Endothelial cell of umbilical vein (primary cell): ENCODE results near the gene LARGE1. TPM values are rescaled to one million over a fixed set of nuclear protein-coding genes. Genes with fewer than 3 reads are reported as not detected.

Experiments
- BruUV-seq: library from RNA; stranded (reverse); fragments of 400-500 nt; replicated peaks from 2 replicates; lab custom pipeline; 2021; lab: Mats Ljungman, UMichigan
- CTCF ChIA-PET: fragments of 300-600, 350-600 bp; sonication (Branson Sonifier 250); formaldehyde crosslinking; loops from one replicate; lab custom pipeline; 2021; ENCODE audit warnings: antibody characterized with exemption, inconsistent platforms; lab: Charles Lee
- POLR2A ChIA-PET: fragments of 300-600, 350-600 bp; sonication (Branson Sonifier 250); formaldehyde crosslinking; loops from one replicate; lab custom pipeline; 2021; ENCODE audit warnings: antibody characterized with exemption, inconsistent platforms; lab: Charles Lee
- DNase-seq: peaks from one replicate; pipeline ENCODE4 v3.0.0-alpha.2; 2011; ENCODE audit warnings: low read depth, low spot score
- FAIRE-seq: peaks from 2 replicates; lab custom pipeline; 2011; peaks lifted over from hg19 to GRCh38; lab: Jason Lieb, UNC
- H2AFZ ChIP-seq: 2 replicates; pipeline ENCODE4 v1.6.0; 2012; ENCODE audit warnings: low read depth, low read length, control low read depth, inconsistent platforms
- H3K27ac ChIP-seq: 2 replicates; pipeline ENCODE4 v1.5.1; 2011; ENCODE audit warnings: low read depth, mild to moderate bottlenecking, control low read depth, low read length, moderate library complexity; ENCODE audit not compliant: insufficient read depth
- H3K27me3 ChIP-seq, 2 experiments: 2 replicates each; pipeline versions ENCODE4 v1.6.0 to v1.6.1; 2011; ENCODE audit warnings: low read length in 2 of 2, mixed read lengths in 1 of 2; ENCODE audit not compliant: control insufficient read depth in 2 of 2, insufficient read depth in 2 of 2
- H3K36me3 ChIP-seq, 2 experiments: 2 replicates in 1 of 2; 3 replicates in 1 of 2; pipeline ENCODE4 v1.5.1; 2011; ENCODE audit warnings: low read length in 2 of 2, mild to moderate bottlenecking in 1 of 2, moderate library complexity in 1 of 2; ENCODE audit not compliant: control insufficient read depth in 2 of 2, insufficient read depth in 2 of 2; ENCODE audit errors: extremely low read depth in 1 of 2
- H3K4me1 ChIP-seq: 3 replicates; pipeline ENCODE4 v1.5.1; 2011; ENCODE audit warnings: mild to moderate bottlenecking, low read length; ENCODE audit not compliant: control insufficient read depth, insufficient read depth; ENCODE audit errors: extremely low read depth
- H3K4me2 ChIP-seq: 2 replicates; pipeline ENCODE4 v1.6.1; 2011; ENCODE audit warnings: low read length, control low read depth, mixed read lengths; ENCODE audit not compliant: insufficient read depth
- H3K4me3 ChIP-seq, 3 experiments: fragments of 200-600 bp in 1 of 3; sonication (generic), shearing (Covaris generic) in 1 of 3; replicated peaks in 1 of 3; 2 replicates each; pipeline ENCODE4 v1.5.1; 2011 to 2016; ENCODE audit warnings: control low read depth in 3 of 3, low read length in 3 of 3, mild to moderate bottlenecking in 2 of 3, inconsistent platforms in 1 of 3, low read depth in 1 of 3, moderate library complexity in 1 of 3; ENCODE audit not compliant: insufficient read depth in 1 of 3
- H3K79me2 ChIP-seq: 2 replicates; pipeline ENCODE4 v1.6.0; 2012; ENCODE audit warnings: low read length, inconsistent platforms; ENCODE audit not compliant: control insufficient read depth, insufficient read depth
- H3K9ac ChIP-seq: replicated peaks from 2 replicates; pipeline ENCODE3; 2011; ENCODE audit warnings: low read length, control low read depth; ENCODE audit not compliant: insufficient read depth; ENCODE audit errors: extremely low read depth
- H3K9me1 ChIP-seq: replicated peaks from 3 replicates; pipeline ENCODE4 v1.6.0; 2011; ENCODE audit warnings: mild to moderate bottlenecking, low read length; ENCODE audit not compliant: control insufficient read depth, insufficient read depth; ENCODE audit errors: extremely low read depth
- H3K9me3 ChIP-seq: replicated peaks from 2 replicates; pipeline ENCODE4 v1.5.1; 2012; ENCODE audit warnings: low read length, inconsistent platforms; ENCODE audit not compliant: control insufficient read depth, insufficient read depth
- H4K20me1 ChIP-seq: replicated peaks from 2 replicates; pipeline ENCODE3; 2011; ENCODE audit warnings: mild to moderate bottlenecking, low read length; ENCODE audit not compliant: control insufficient read depth, insufficient read depth; ENCODE audit errors: extremely low read depth
- CTCF ChIP-seq, 2 donors: IDR thresholded peaks; 1 replicate in 1 of 2; 2 replicates in 1 of 2; pipeline ENCODE4 v1.5.1; 2011; ENCODE audit warnings: low read length in 2 of 2, mild to moderate bottlenecking in 2 of 2, moderate library complexity in 2 of 2, control low read depth in 1 of 2, inconsistent platforms in 1 of 2, low read depth in 1 of 2; ENCODE audit not compliant: insufficient read depth in 1 of 2; ENCODE audit errors: extremely low read depth in 1 of 2
- EZH2 ChIP-seq: IDR thresholded peaks from 2 replicates; pipeline ENCODE4 v1.6.1; 2012; ENCODE audit warnings: borderline replicate concordance, low read depth, mild to moderate bottlenecking, moderate library complexity, low read length, inconsistent platforms; ENCODE audit not compliant: severe bottlenecking
- FOS ChIP-seq: IDR thresholded peaks from 2 replicates; pipeline ENCODE4 v1.6.1; 2011; ENCODE audit warnings: mild to moderate bottlenecking, low read length, moderate library complexity, borderline replicate concordance; ENCODE audit not compliant: insufficient read depth
- GATA2 ChIP-seq: IDR thresholded peaks from 2 replicates; pipeline ENCODE4 v1.7.0; 2011; ENCODE audit warnings: low read depth, mild to moderate bottlenecking, moderate library complexity, mixed read lengths, low read length; ENCODE audit not compliant: insufficient read length, insufficient read depth
- JUN ChIP-seq: IDR thresholded peaks from 2 replicates; pipeline ENCODE4 v1.6.1; 2011; ENCODE audit warnings: borderline replicate concordance, low read depth; ENCODE audit not compliant: insufficient read length, insufficient read depth
- MAX ChIP-seq: IDR thresholded peaks from 2 replicates; pipeline ENCODE4 v1.6.1; 2011; ENCODE audit not compliant: insufficient read depth, insufficient read length
- MYC ChIP-seq: IDR thresholded peaks from one replicate; pipeline ENCODE4 v1.6.1; 2011; ENCODE audit warnings: mild to moderate bottlenecking, low read depth, low read length
- POLR2A ChIP-seq: IDR thresholded peaks from 2 replicates; pipeline ENCODE4 v1.6.1; 2012; ENCODE audit warnings: low read depth, mild to moderate bottlenecking, control low read depth, low read length
- POLR2AphosphoS5 ChIP-seq: IDR thresholded peaks from 2 replicates; pipeline ENCODE4 v1.6.1; 2012; ENCODE audit warnings: low read depth, mild to moderate bottlenecking, control low read depth, low read length, moderate library complexity; ENCODE audit not compliant: insufficient read depth
- dilution Hi-C: fragments of 300-500 bp; cut with MboI; formaldehyde crosslinking; loops from one replicate; pipeline ENCODE4 v1.15.0; 2019; ENCODE audit warnings: low sequenced_read_pairs; ENCODE audit not compliant: extremely low pct_ligation_motif_present
- intact Hi-C: fragments of 100-400 bp; cut with micrococcal nuclease; formaldehyde crosslinking; loops from one replicate; pipeline ENCODE4 v1.10.0; 2022
- polyA plus RNA-seq, 4 experiments: library from polyadenylated mRNA; depleted of rRNA in 3 of 4; stranded (reverse) in 3 of 4; unstranded in 1 of 4; fragments of >200 nt; gene quantifications; 2 replicates each; pipeline versions ENCODE4 v1.2.1 to v1.2.3, GENCODE V29; 2011 to 2012; ENCODE audit warnings: missing spikeins in 1 of 4
- total RNA-seq: library from RNA; stranded (reverse); gene quantifications from 2 replicates; pipeline ENCODE4 v1.2.3, GENCODE V29; 2021

The LARGE1 gene
- total and polyA plus RNA-seq, 2 donors (not counting 3 experiments of a cell fraction or from before 2014, with no cell fraction given), result 0.95 to 4.4 TPM

- Histone ChIP-seq H3K9ac (no peak overlapping the region), H3K27me3 (no peaks in the 10 kb centered on the region), H3K27ac (no peak overlapping the region), H3K9me3 (no peaks in the 10 kb centered on the region), H3K4me3 (no peak overlapping the region), H4K20me1 (no peaks in the 10 kb centered on the region), H3K36me3 (no peaks in the 10 kb centered on the region), H3K4me2 (no peak overlapping the region), H2AFZ (no peak overlapping the region), H3K9me1 (no peaks in the 10 kb centered on the region), H3K79me2 (no peaks in the 10 kb centered on the region), H3K4me1 (no peaks in the 10 kb centered on the region)
- dilution Hi-C loops, result no loop called here
- intact Hi-C loops, result no loop called here
- CTCF ChIA-PET, result no interaction called here
- TF ChIP-seq MYC, result no peak
- no peak for TF ChIP-seq CTCF (IDR thresholded peaks at IDR 0.05; ENCODE audit: extremely low read depth in 1 of 2, insufficient read depth in 1 of 2, low read depth in 1 of 2, low read length in 2 of 2)
- TF ChIP-seq JUN, result no peak
- no peak for TF ChIP-seq POLR2A
- TF ChIP-seq MAX, result no peak
- no peak for TF ChIP-seq EZH2
- TF ChIP-seq POLR2AphosphoS5, result no peak
- TF ChIP-seq GATA2, result no peak
- TF ChIP-seq FOS, result no peak
- POLR2A ChIA-PET, result no interaction called here
- FAIRE-seq, result no peak
- DNase-seq, result no peak
- BruUV-seq, result no TSS peak
Measured at GRCh38 chr22:33909075-33909458, 11.2 kb downstream of the LARGE1 start.
